HK-2 (cell line): ENCODE measurements around the gene ACKR1.

ENCODE experiments used
- DNase-seq: peaks from one replicate; pipeline ENCODE4 v3.0.0-alpha.2; 2018; ENCODE audit not compliant: unreplicated experiment

ACKR1 gene

GRCh38 chr1:159222075-159222865 is 17.6 kb downstream of the ACKR1 start:
- DNase-seq: no peak

DNA sequence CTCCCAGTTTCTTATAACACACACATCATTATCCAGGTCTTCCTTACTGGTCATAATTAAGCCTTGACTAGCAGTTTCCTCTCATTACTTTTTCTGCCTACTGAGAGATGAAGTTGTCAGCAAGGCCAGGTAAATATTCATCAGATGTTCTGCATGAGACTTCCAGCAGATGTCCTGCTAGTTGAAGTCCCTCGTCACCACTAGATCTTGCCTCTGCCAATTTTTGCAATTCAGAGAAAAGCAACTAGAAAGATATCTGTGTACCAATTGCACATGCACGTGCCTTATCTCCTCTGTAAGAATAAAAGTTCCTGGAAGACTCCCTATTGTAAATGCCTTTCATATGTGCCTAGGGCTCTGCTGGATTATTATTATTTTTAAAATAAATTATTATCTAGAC is 18.3 kb downstream of the ACKR1 start:
- no peak for DNase-seq

DNA sequence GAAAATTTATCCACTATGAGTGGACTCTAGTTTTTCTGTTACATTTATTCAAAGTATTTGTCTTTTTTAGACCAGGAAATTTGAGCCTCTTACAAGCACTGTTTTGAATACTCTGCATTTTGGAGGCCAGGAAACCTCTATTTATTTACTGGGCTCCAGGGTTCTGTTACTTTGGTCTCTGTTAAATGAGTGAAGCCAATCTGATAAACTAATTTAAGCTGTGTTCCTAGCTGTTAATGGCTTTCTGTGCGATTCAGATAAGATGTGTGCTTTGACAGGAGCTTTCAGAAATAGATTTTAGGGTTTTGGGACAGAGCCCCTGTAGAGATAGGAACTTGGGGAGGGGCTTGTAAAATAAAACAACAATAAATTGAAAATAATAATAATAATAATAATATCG is 23.9 kb downstream of the ACKR1 start:
- no peak for DNase-seq

GRCh38 chr1:159229260-159229885 is 24.7 kb downstream of the ACKR1 start:
- no peak for DNase-seq

GRCh38 chr1:159229896-159230295 is 25.2 kb downstream of the ACKR1 start:
- no peak for DNase-seq

DNA sequence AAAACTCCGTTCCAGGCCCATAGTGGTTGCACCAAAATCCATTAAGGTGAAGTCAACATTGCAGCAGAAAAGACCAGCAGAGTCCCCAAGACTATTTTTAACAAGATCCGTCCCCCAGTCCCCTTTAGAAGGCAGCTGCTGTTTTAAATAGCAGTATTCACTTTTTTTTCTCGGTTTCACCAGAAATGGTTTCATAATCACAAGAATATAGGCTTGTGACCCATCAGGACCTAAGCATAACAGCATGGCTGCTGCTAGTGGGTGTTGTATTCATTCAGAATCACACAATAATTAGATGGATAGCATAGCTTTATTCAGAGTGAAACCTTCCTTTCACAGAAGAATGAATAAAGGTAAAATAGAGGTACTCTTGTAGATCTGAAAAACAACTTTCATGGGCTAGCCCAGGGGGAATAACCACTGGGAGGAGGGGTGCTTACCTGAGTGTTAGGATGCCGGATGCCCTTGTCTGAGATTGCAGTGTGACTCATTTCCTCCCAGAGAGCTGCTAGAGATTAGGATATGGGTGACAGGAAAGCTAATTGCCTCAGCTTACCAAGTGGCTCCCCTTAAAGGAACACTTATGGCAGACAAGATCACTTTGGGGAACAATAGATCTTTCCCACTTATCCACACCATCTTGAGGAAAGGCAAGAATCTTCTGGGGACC is 35.0 kb downstream of the ACKR1 start:
- DNase-seq: no peak

GRCh38 chr1:159247266-159247665 is 42.6 kb downstream of the ACKR1 start:
- DNase-seq: no peak

DNA sequence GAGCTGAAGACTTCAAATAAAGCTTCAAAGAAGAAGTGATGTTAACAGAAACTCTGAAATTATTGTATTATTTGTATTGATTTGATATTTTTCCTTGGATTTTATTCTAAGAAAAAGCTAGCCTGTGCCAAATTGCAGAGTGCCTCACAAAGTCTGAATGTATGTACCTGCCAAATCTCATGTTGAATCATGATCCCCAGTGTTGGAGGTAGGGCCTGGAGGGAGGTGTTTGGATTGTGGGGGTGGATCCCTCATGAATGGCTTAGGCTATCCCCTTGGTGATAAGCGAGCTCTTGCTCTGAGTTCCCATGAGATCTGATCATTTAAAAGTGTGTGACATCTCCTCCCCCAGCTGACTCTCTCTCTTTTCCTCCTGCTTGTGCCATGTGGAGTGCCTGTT is 43.6 kb downstream of the ACKR1 start:
- no peak for DNase-seq

DNA sequence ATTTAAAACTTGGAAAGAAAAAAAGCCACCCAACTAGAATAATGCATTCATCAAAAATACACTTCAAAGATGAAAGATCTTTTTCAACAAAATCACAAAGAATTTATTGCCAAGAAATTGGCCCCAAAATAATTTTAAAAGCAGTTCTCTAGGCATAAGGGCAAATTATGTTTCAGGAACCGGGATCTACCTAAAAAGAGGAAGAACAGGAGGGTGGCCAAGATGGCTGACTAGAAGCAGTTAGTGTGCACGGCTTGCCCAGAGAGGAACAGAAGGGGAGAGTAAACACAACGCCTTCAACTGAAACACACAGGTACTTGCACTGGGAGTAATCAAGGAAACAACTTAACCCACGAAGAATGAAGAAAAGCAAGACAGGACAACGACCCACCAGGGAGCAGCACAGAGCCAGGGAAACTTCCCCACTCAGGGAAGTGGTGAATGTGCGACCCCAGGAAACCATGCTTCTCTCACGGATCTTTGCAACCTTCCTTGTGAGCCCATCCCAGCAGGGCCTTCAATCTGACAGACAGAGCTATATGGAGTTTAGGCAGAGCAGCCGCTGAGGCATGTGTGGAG is 46.1 kb downstream of the ACKR1 start:
- DNase-seq: no peak
